Omental fat pad (tissue), 4 donors: ENCODE data around the gene KCNH5. TPM values are rescaled to one million over a fixed set of nuclear protein-coding genes. Genes with fewer than 3 reads are reported as not detected.

Experiments
- ATAC-seq: fragments of 150-250 bp; one replicate; pipeline ENCODE4 v1.9.1; 2016; ENCODE audit warnings: mild to moderate bottlenecking, moderate library complexity; ENCODE audit not compliant: low FRiP score
- DNase-seq: peaks from one replicate; pipeline ENCODE4 v3.0.0-alpha.2; 2019; ENCODE audit warnings: low spot score
- total RNA-seq, 4 donors: library from RNA; depleted of rRNA; stranded (reverse); fragments of >200 nt; gene quantifications; one replicate each; pipeline ENCODE4 v1.1.0, GENCODE V29; 2016
- TF ChIP-seq, protein P1 (sequence below), 3 donors: fragments of 450-650 bp; IDR thresholded peaks; one replicate each; pipeline ENCODE4 v1.5.1; 2016 to 2017; ENCODE audit warnings: antibody characterized with exemption in 3 of 3, mild to moderate bottlenecking in 3 of 3, moderate library complexity in 2 of 3

Gene KCNH5
- total RNA-seq, 4 donors from 2014 or later, result 1.1 to 6.2 (median 1.1) TPM; not detected in 1

DNA sequence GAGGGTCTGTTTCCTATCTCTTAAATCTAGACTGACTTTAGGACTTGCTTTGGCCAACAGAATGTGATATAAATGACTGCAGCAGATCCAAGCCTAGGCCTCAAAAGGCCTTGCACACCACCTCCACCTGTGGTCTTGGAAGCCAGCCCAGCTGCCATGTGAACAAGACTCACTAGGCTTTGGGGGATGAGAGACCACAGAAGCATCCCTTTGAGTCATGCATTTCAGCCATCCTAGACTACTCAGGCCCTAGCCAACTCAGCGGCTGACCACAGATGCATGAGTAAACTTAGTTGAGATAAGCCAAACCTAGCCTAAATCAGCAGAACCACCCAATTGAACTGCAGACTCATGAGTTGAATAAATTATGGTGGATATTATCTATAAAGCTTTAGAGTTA lies 87.7 kb downstream of the KCNH5 start:
- ATAC-seq, result no peak
- DNase-seq, result no peak
- TF ChIP-seq, protein P1, sequence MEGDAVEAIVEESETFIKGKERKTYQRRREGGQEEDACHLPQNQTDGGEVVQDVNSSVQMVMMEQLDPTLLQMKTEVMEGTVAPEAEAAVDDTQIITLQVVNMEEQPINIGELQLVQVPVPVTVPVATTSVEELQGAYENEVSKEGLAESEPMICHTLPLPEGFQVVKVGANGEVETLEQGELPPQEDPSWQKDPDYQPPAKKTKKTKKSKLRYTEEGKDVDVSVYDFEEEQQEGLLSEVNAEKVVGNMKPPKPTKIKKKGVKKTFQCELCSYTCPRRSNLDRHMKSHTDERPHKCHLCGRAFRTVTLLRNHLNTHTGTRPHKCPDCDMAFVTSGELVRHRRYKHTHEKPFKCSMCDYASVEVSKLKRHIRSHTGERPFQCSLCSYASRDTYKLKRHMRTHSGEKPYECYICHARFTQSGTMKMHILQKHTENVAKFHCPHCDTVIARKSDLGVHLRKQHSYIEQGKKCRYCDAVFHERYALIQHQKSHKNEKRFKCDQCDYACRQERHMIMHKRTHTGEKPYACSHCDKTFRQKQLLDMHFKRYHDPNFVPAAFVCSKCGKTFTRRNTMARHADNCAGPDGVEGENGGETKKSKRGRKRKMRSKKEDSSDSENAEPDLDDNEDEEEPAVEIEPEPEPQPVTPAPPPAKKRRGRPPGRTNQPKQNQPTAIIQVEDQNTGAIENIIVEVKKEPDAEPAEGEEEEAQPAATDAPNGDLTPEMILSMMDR (IDR thresholded peaks at IDR 0.05), result no peak

GRCh38 chr14:62956413-62956812 lies 88.8 kb downstream of the KCNH5 start:
- ATAC-seq (no peak), DNase-seq (no peak)
- TF ChIP-seq, protein P1 (IDR thresholded peaks at IDR 0.05), result no peak

- ATAC-seq, result no peak
- no peak for DNase-seq
- TF ChIP-seq, protein P1 (IDR thresholded peaks at IDR 0.05), result no peak
These were observed 91.1 kb downstream of the KCNH5 start for GRCh38 chr14:62954165-62954564.

DNA sequence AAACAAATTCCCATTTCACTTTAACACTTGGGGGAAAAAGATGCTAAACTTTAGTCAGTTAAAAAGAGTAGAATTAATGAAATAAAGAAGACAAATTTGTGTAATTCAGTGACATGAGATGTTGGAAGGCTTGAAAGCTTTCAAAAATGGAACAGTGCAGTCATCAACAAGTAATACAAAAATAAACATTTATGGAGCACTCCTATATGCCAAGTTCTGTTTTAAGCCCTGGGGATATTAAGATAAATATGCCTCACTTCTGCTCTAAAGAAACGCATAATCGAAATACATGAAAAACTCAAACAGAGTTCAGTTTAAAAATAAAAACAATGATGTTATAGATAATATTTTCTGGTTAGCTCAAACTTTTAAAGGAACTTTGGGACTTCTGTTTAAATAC lies 93.0 kb downstream of the KCNH5 start:
- DNase-seq, result no peak
- TF ChIP-seq, protein P1 (IDR thresholded peaks at IDR 0.05), result no peak
- no peak for ATAC-seq

- ATAC-seq (no peak), DNase-seq (no peak)
- TF ChIP-seq, protein P1 (IDR thresholded peaks at IDR 0.05), result no peak
These were observed 98.0 kb downstream of the KCNH5 start for GRCh38 chr14:62947301-62947700.

DNA sequence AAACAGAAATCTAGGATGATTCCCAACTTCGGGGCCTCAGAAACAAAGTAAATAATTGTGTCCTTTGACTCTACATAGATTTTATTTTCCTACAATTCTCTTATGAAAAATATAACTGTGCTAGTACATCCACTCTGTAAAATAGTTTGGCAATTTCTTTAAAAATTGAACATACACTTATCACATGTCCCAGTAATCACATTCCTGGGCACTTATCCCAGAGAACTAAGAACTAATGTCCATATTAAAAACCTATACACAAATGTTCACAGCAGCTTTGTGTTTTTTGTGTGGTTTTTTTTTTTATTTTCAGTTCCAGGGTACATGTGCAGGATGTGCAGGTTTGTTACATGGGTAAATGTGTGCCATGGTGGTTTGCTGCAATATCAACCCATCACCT lies 99.0 kb downstream of the KCNH5 start:
- DNase-seq, result no peak
- TF ChIP-seq, protein P1 (IDR thresholded peaks at IDR 0.05), result no peak
- no peak for ATAC-seq

GRCh38 chr14:62943202-62943601 lies 102.1 kb downstream of the KCNH5 start:
- DNase-seq (no peak), ATAC-seq (no peak)
- TF ChIP-seq, protein P1 (IDR thresholded peaks at IDR 0.05), result no peak
